Measurements from ENCODE around the gene SMARCC2.

SMARCC2 gene

GRCh38 chr12:56222531-56222895 is 33.2 kb upstream of the SMARCC2 start:
- TF ChIP-seq TCF12 (IDR thresholded peaks at IDR 0.05; ENCODE audit: low read depth) (no peak), TAF1 (IDR thresholded peaks at IDR 0.05; ENCODE audit: low read depth) (no peak), FOXM1 (IDR thresholded peaks at IDR 0.05; ENCODE audit: borderline replicate concordance, low read depth) (no peak), ZBTB7A (IDR thresholded peaks at IDR 0.05; ENCODE audit: low read depth) (no peak), EP300 (IDR thresholded peaks at IDR 0.05; ENCODE audit: borderline replicate concordance) (no peak), USF1 (IDR thresholded peaks at IDR 0.05) (no peak), EGR1 (IDR thresholded peaks at IDR 0.05) (no peak), RAD21 (IDR thresholded peaks at IDR 0.05; ENCODE audit: low read depth) (no peak), TEAD4 (IDR thresholded peaks at IDR 0.05) (no peak), REST (IDR thresholded peaks at IDR 0.05; ENCODE audit: low read depth) (no peak), CREB1 (IDR thresholded peaks at IDR 0.05; ENCODE audit: low read depth) (no peak), CEBPB (IDR thresholded peaks at IDR 0.05) (no peak), MAX (IDR thresholded peaks at IDR 0.05) (no peak), NFIC (IDR thresholded peaks at IDR 0.05) (no peak), YY1 (IDR thresholded peaks at IDR 0.05; ENCODE audit: low read depth) (no peak)

GRCh38 chr12:56221757-56222530 is 32.7 kb upstream of the SMARCC2 start, which contains the start of gene RNF41:
Gene RNF41 (minus strand): TSS chr12:56221922. CDS start chr12:56214047, 7,875 bp downstream.
- TF ChIP-seq TCF12 (IDR thresholded peaks at IDR 0.05; ENCODE audit: low read depth) = peak; percentile 11; the same call in 1 of the 2 replicates
- no peak for TF ChIP-seq FOXM1 (IDR thresholded peaks at IDR 0.05; ENCODE audit: borderline replicate concordance, low read depth)
- TF ChIP-seq TEAD4 (IDR thresholded peaks at IDR 0.05) = no peak
- peak; percentile 79 for TF ChIP-seq TAF1 (IDR thresholded peaks at IDR 0.05; ENCODE audit: low read depth)
- 0 out of 2 replicates have a peak, but pooled peaks have one; percentile 9 for TF ChIP-seq NFIC (IDR thresholded peaks at IDR 0.05)
- 0 out of 2 replicates have a peak, but pooled peaks have one; percentile 30 for TF ChIP-seq EP300 (IDR thresholded peaks at IDR 0.05; ENCODE audit: borderline replicate concordance)
- peak; percentile 2; the same call in 1 of the 2 replicates for TF ChIP-seq CEBPB (IDR thresholded peaks at IDR 0.05)
- TF ChIP-seq EGR1 (IDR thresholded peaks at IDR 0.05) = no peak
- TF ChIP-seq YY1 (IDR thresholded peaks at IDR 0.05; ENCODE audit: low read depth) = peak; percentile 67; the same call in 1 of the 2 replicates
- no peak for TF ChIP-seq REST (IDR thresholded peaks at IDR 0.05; ENCODE audit: low read depth)
- peak; percentile 78; the same call in 1 of the 2 replicates for TF ChIP-seq CREB1 (IDR thresholded peaks at IDR 0.05; ENCODE audit: low read depth)
- no peak for TF ChIP-seq RAD21 (IDR thresholded peaks at IDR 0.05; ENCODE audit: low read depth)
- TF ChIP-seq USF1 (IDR thresholded peaks at IDR 0.05) = no peak
- no peak for TF ChIP-seq ZBTB7A (IDR thresholded peaks at IDR 0.05; ENCODE audit: low read depth)
- TF ChIP-seq MAX (IDR thresholded peaks at IDR 0.05) = peak; percentile 57

GRCh38 chr12:56221232-56221756 is 32.0 kb upstream of the SMARCC2 start:
- TF ChIP-seq CREB1 (IDR thresholded peaks at IDR 0.05; ENCODE audit: low read depth) = no peak
- TF ChIP-seq FOXM1 (IDR thresholded peaks at IDR 0.05; ENCODE audit: borderline replicate concordance, low read depth) = no peak
- no peak; the same call in 1 of the 2 replicates for TF ChIP-seq YY1 (IDR thresholded peaks at IDR 0.05; ENCODE audit: low read depth)
- no peak; the same call in 1 of the 2 replicates for TF ChIP-seq EP300 (IDR thresholded peaks at IDR 0.05; ENCODE audit: borderline replicate concordance)
- TF ChIP-seq MAX (IDR thresholded peaks at IDR 0.05) = peak; percentile 39; the same call in 1 of the 2 replicates
- TF ChIP-seq TAF1 (IDR thresholded peaks at IDR 0.05; ENCODE audit: low read depth) = no peak
- no peak for TF ChIP-seq NFIC (IDR thresholded peaks at IDR 0.05)
- peak; percentile 68; the same call in 1 of the 2 replicates for TF ChIP-seq TEAD4 (IDR thresholded peaks at IDR 0.05)
- no peak for TF ChIP-seq RAD21 (IDR thresholded peaks at IDR 0.05; ENCODE audit: low read depth)
- TF ChIP-seq REST (IDR thresholded peaks at IDR 0.05; ENCODE audit: low read depth) = no peak
- no peak for TF ChIP-seq EGR1 (IDR thresholded peaks at IDR 0.05)
- TF ChIP-seq ZBTB7A (IDR thresholded peaks at IDR 0.05; ENCODE audit: low read depth) = peak; percentile 76
